K562 (cell line): Measurements from ENCODE around the gene GFI1. TPM values are rescaled to one million over a fixed set of nuclear protein-coding genes. Genes with fewer than 3 reads are reported as not detected.
"Not testable (repeated sequence)": the region's sequence is repeated elsewhere in the genome, so short reads cannot be mapped to it uniquely, and the experiment has no call there.

Experiments
- ATAC-seq: fragments of 200-7000 bp; cut with Tn5 transposase; 3 replicates; pipeline ENCODE4 v1.9.1; 2020; ENCODE audit warnings: moderate library complexity
- BruUV-seq: library from RNA; stranded (reverse); fragments of 400-500 nt; replicated peaks from 2 replicates; lab custom pipeline; 2021; lab: Mats Ljungman, UMichigan
- CTCF ChIA-PET: fragments of 300-600 bp; formaldehyde crosslinking; extraction: SDS; loops from one replicate; lab custom pipeline; 2021; ENCODE audit warnings: low intra/inter-chr PET ratio; lab: Yijun Ruan, JAX
- POLR2A ChIA-PET: fragments of 300-600, 350-650 bp; sonication (Branson Sonifier 250); formaldehyde crosslinking; extraction: SDS; loops from one replicate; lab custom pipeline; 2021; ENCODE audit warnings: antibody characterized with exemption, inconsistent platforms; lab: Yijun Ruan, JAX
- DNase-seq, 4 experiments: peaks; one replicate each; pipeline versions ENCODE4 v3.0.0 to v3.0.0-alpha.2; 2011 to 2018; ENCODE audit warnings: low spot score in 3 of 4, mixed read lengths in 3 of 4; ENCODE audit errors: extremely low read depth in 1 of 4
- FAIRE-seq: peaks from 2 replicates; lab custom pipeline; 2011; peaks lifted over from hg19 to GRCh38; lab: Jason Lieb, UNC
- H2AFZ ChIP-seq: 2 replicates; pipeline ENCODE4 v1.6.0; 2011; ENCODE audit warnings: low read depth, low read length, control low read depth, inconsistent platforms
- H3K27ac ChIP-seq: fragments of 200-600 bp; 3 replicates; pipeline ENCODE4 v1.8.0; 2011; ENCODE audit warnings: low read depth, mild to moderate bottlenecking, control low read depth, inconsistent platforms, low read length, moderate library complexity, mixed read lengths; ENCODE audit errors: extremely low read depth
- H3K27me3 ChIP-seq, 2 experiments: fragments of 300-600 bp in 1 of 2; 2 replicates in 1 of 2; 3 replicates in 1 of 2; pipeline versions ENCODE4 v1.6.0 to v1.8.0; 2011; ENCODE audit warnings: inconsistent platforms in 2 of 2, low read length in 2 of 2, mild to moderate bottlenecking in 1 of 2, mixed read lengths in 1 of 2, moderate library complexity in 1 of 2; ENCODE audit not compliant: control insufficient read depth in 2 of 2, insufficient read depth in 2 of 2
- H3K36me3 ChIP-seq: fragments of 300-600 bp; 3 replicates; pipeline ENCODE4 v1.8.0; 2011; ENCODE audit warnings: mild to moderate bottlenecking, low read length, inconsistent platforms; ENCODE audit not compliant: control insufficient read depth, insufficient read depth
- H3K4me1 ChIP-seq, 2 experiments: fragments of 200-600 bp in 1 of 2; replicated peaks in 1 of 2; 2 replicates in 1 of 2; 3 replicates in 1 of 2; pipeline versions ENCODE4 v1.5.1 to v1.8.0; 2011; ENCODE audit warnings: inconsistent platforms in 2 of 2, low read length in 2 of 2, mild to moderate bottlenecking in 1 of 2, mixed read lengths in 1 of 2, moderate library complexity in 1 of 2; ENCODE audit not compliant: control insufficient read depth in 2 of 2, insufficient read depth in 2 of 2
- H3K4me2 ChIP-seq: 2 replicates; pipeline ENCODE4 v1.6.1; 2011; ENCODE audit warnings: low read length, control low read depth, inconsistent platforms, mixed read lengths; ENCODE audit not compliant: insufficient read depth
- H3K4me3 ChIP-seq: fragments of 200-600 bp; sonication (generic), shearing (Covaris generic); 2 replicates; pipeline ENCODE4 v1.5.1; 2016; ENCODE audit warnings: control low read depth, inconsistent platforms
- H3K79me2 ChIP-seq: fragments of 200-600 bp; 3 replicates; pipeline ENCODE4 v1.8.0; 2011; ENCODE audit warnings: low read length, inconsistent platforms; ENCODE audit not compliant: control insufficient read depth, insufficient read depth
- H3K9ac ChIP-seq, 2 experiments: 2 replicates each; pipeline versions ENCODE4 v1.6.0 to v1.6.1; 2011; ENCODE audit warnings: low read depth in 2 of 2, low read length in 2 of 2, control low read depth in 1 of 2, inconsistent platforms in 1 of 2, mild to moderate bottlenecking in 1 of 2, mixed read lengths in 1 of 2; ENCODE audit not compliant: insufficient read depth in 1 of 2
- H3K9me1 ChIP-seq: one replicate; pipeline ENCODE4 v1.6.0; 2011; ENCODE audit warnings: inconsistent platforms, mild to moderate bottlenecking, low read length, moderate library complexity; ENCODE audit not compliant: control insufficient read depth, insufficient read depth
- H3K9me3 ChIP-seq: replicated peaks from 2 replicates; pipeline ENCODE4 v1.5.1; 2011; ENCODE audit warnings: low read depth, low read length, inconsistent platforms; ENCODE audit not compliant: control insufficient read depth, insufficient read depth
- H4K20me1 ChIP-seq: replicated peaks from 2 replicates; pipeline ENCODE4 v1.6.1; 2011; ENCODE audit warnings: low read length, inconsistent platforms, mixed read lengths; ENCODE audit not compliant: control insufficient read depth, insufficient read depth
- DDX20 ChIP-seq: fragments of 450-650 bp; IDR thresholded peaks from 2 replicates; pipeline ENCODE4 v1.6.1; 2016; ENCODE audit warnings: missing genetic modification characterization, low read depth, mild to moderate bottlenecking, missing compliant biosample characterization, moderate library complexity
- HCFC1 ChIP-seq: IDR thresholded peaks from 2 replicates; pipeline ENCODE4 v1.6.1; 2012; ENCODE audit warnings: low read depth, low read length, improper control_type of control experiment
- KDM5B ChIP-seq: fragments of 200-600 bp; sonication (generic); IDR thresholded peaks from 2 replicates; pipeline ENCODE4 v1.6.1; 2012; ENCODE audit warnings: low read depth, mild to moderate bottlenecking, moderate library complexity, low read length, control low read depth, inconsistent platforms; ENCODE audit not compliant: insufficient replicate concordance
- PTRF ChIP-seq: fragments of 450-650 bp; IDR thresholded peaks from 2 replicates; pipeline ENCODE4 v1.6.1; 2016; ENCODE audit warnings: mild to moderate bottlenecking, missing genetic modification characterization, missing compliant biosample characterization
- ZNF354B ChIP-seq: fragments of 250-450 bp; sonication (Bioruptor Pico); IDR thresholded peaks from 2 replicates; pipeline ENCODE4 v1.4.0; 2020
- ZNF507 ChIP-seq: conservative IDR thresholded peaks from 2 replicates; pipeline ENCODE4 v1.6.1; 2017; ENCODE audit warnings: missing genetic modification characterization, missing compliant biosample characterization
- WGBS: fragments of 100-300 bp; shearing (Covaris generic); methylation state at CpG from one replicate; pipeline ENCODE4 v1.1.6; 2016; ENCODE audit warnings: low coverage, mixed read lengths; ENCODE audit not compliant: insufficient coverage; ENCODE audit errors: missing lambda C conversion rate; 5-methylcytosine and 5-hydroxymethylcytosine counted together
- in situ Hi-C: fragments of 300-500 bp; cut with MboI; formaldehyde crosslinking; loops from 4 replicates; pipeline ENCODE4 v1.15.0; 2018; ENCODE audit warnings: inconsistent platforms, mixed read lengths
- intact Hi-C: fragments of 100-400 bp; cut with micrococcal nuclease; formaldehyde crosslinking; loops from 2 replicates; pipeline ENCODE4 v1.14.2; 2022
- polyA plus RNA-seq, 8 experiments: library from polyadenylated mRNA; depleted of rRNA in 4 of 8; stranded (reverse) in 5 of 8; unstranded in 3 of 8; fragments of >200 nt; fragmentation: Nextera tagmentation in 2 of 8; fragmentation: Illumina TruSeq in 1 of 8; extraction: Ambion mirVana in 2 of 8; extraction: Trizol in 1 of 8; gene quantifications; 2 replicates each; pipeline versions ENCODE4 v1.2.1 to v1.2.3, GENCODE V29; 2011 to 2014; ENCODE audit warnings: inconsistent platforms in 1 of 8, missing spikeins in 1 of 8
- total RNA-seq, 7 experiments: library from RNA; depleted of rRNA in 6 of 7; stranded (reverse); fragments of >200 nt in 6 of 7; fragmentation: Illumina TruSeq in 2 of 7; extraction: Trizol in 2 of 7; gene quantifications; 2 replicates each; pipeline versions ENCODE4 v1.2.1 to v1.2.3, GENCODE V29; 2011 to 2021; ENCODE audit warnings: low replicate concordance in 1 of 7
- TF ChIP-seq, protein P1 (sequence below), 2 experiments: fragments of 450-650 bp in 1 of 2; sonication (generic) in 1 of 2; formaldehyde crosslinking in 1 of 2; IDR thresholded peaks in 1 of 2; conservative IDR thresholded peaks in 1 of 2; 2 replicates each; pipeline versions ENCODE4 v1.6.1 to v1.8.1; 2016 to 2023; ENCODE audit warnings: mild to moderate bottlenecking in 2 of 2, moderate library complexity in 2 of 2, inconsistent platforms in 1 of 2, missing genetic modification reagents in 1 of 2
- TF ChIP-seq, protein P2 (sequence below): fragments of 450-650 bp; IDR thresholded peaks from 2 replicates; pipeline ENCODE4 v1.6.1; 2017; ENCODE audit warnings: antibody characterized with exemption

The GFI1 gene
- total and polyA plus RNA-seq, 9 of the 15 experiments (the other 6 are each of a cell fraction or from before 2014, with no cell fraction given), result 0.07 to 0.93 (median 0.46) TPM

DNA sequence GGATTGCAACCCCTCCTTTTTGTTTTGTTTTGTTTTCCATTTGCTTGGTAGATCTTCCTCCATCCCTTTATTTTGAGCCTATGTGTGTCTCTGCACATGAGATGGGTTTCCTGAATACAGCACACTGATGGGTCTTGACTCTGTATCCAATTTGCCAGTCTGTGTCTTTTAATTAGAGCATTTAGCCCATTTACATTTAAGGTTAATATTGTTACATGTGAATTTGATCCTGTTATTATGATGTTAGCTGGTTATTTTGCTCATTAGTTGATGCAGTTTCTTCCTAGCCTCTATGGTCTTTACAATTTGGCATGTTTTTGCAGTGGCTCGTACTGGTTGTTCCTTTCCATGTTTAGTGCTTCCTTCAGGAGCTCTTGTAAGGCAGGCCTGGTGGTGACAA lies 52.2 kb downstream of the GFI1 start:
- intact Hi-C loops, H3K9me1 ChIP-seq, H3K79me2 ChIP-seq, H3K4me1 ChIP-seq, H3K4me2 ChIP-seq, H4K20me1 ChIP-seq, CTCF ChIA-PET, ATAC-seq, POLR2A ChIA-PET, FAIRE-seq, BruUV-seq, H3K27me3 ChIP-seq, H3K36me3 ChIP-seq, H3K4me3 ChIP-seq, in situ Hi-C loops, H2AFZ ChIP-seq, DNase-seq, H3K27ac ChIP-seq, H3K9ac ChIP-seq, H3K9me3 ChIP-seq: not testable (repeated sequence)
- 8% methylated on average over 1 of the region's 1 CpG for WGBS
- TF ChIP-seq ZNF507 (tag) (peak; percentile 95), ZNF354B (CRISPR knock-in tag) (peak; percentile 78)

DNA sequence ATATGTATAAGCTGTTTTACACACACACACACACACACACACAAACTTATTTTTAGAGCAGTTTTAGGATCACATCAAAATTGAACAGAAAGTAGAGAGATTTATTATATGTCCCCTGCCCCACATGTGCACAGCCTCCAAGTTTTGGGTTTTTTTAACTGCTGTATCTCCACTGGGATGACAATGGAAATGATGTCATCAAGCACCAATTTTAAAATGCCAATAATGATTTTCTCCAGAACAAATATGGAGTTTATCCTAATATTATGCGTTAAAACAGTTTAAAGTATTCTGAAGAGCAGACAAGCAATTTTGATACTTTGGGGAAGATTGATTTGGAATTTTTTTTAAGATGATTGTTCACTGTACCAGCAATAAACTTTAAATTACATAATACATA lies 56.7 kb downstream of the GFI1 start:
- in situ Hi-C loops (no loop called here), intact Hi-C loops (no loop called here)
- Histone ChIP-seq H3K27me3 (no peaks in the 10 kb centered on the region), H4K20me1 (no peaks in the 10 kb centered on the region), H3K4me1 (no peaks in the 10 kb centered on the region), H3K9me1 (no peaks in the 10 kb centered on the region), H3K9me3 (no peaks in the 10 kb centered on the region), H3K79me2 (no peaks in the 10 kb centered on the region), H3K27ac (no peak overlapping the region), H3K36me3 (no peaks in the 10 kb centered on the region), H3K4me3 (no peak overlapping the region), H3K4me2 (no peak overlapping the region), H2AFZ (no peak overlapping the region), H3K9ac (no peak overlapping the region)
- POLR2A ChIA-PET, result interaction anchor here (1.2 kb wide), 1 partner anchor 9 kb away, joined by 4 read pairs; no protein-coding TSS in a partner anchor
- DNase-seq, result no peak
- no TSS peak for BruUV-seq
- ATAC-seq, result no peak
- CTCF ChIA-PET, result no interaction called here
- WGBS, result 12% methylated on average over 1 of the region's 1 CpG
- no peak for FAIRE-seq
- TF ChIP-seq, protein P1, sequence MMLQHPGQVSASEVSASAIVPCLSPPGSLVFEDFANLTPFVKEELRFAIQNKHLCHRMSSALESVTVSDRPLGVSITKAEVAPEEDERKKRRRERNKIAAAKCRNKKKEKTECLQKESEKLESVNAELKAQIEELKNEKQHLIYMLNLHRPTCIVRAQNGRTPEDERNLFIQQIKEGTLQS (IDR thresholded peaks at IDR 0.05), result peak; percentile 57
- TF ChIP-seq, protein P1 (CRISPR knock-in tag; conservative IDR thresholded peaks at IDR 0.05), result no peak
- no peak for TF ChIP-seq KDM5B
- TF ChIP-seq HCFC1, result no peak
- TF ChIP-seq, protein P2, sequence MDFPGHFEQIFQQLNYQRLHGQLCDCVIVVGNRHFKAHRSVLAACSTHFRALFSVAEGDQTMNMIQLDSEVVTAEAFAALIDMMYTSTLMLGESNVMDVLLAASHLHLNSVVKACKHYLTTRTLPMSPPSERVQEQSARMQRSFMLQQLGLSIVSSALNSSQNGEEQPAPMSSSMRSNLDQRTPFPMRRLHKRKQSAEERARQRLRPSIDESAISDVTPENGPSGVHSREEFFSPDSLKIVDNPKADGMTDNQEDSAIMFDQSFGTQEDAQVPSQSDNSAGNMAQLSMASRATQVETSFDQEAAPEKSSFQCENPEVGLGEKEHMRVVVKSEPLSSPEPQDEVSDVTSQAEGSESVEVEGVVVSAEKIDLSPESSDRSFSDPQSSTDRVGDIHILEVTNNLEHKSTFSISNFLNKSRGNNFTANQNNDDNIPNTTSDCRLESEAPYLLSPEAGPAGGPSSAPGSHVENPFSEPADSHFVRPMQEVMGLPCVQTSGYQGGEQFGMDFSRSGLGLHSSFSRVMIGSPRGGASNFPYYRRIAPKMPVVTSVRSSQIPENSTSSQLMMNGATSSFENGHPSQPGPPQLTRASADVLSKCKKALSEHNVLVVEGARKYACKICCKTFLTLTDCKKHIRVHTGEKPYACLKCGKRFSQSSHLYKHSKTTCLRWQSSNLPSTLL, result no peak
- TF ChIP-seq PTRF, result no peak
- TF ChIP-seq DDX20, result no peak
